Neural crest cell (in vitro differentiated cells): ENCODE measurements around the gene ZBTB33. TPM values are rescaled to one million over a fixed set of nuclear protein-coding genes. Genes with fewer than 3 reads are reported as not detected.

ENCODE experiments used
- DNase-seq: peaks from one replicate; pipeline ENCODE4 v3.0.0; 2021; ENCODE audit warnings: low read depth, mixed read lengths, low spot score
- H3K27ac Mint-ChIP-seq: one replicate; pipeline ENCODE4 v1.8.0; 2021; ENCODE audit warnings: mild to moderate bottlenecking, mixed read lengths; ENCODE audit not compliant: unreplicated experiment
- H3K27me3 Mint-ChIP-seq: 2 replicates; pipeline ENCODE4 v1.8.0; 2021; ENCODE audit warnings: low read depth, mild to moderate bottlenecking, mixed read lengths
- H3K36me3 Mint-ChIP-seq: 2 replicates; pipeline ENCODE4 v1.8.0; 2021; ENCODE audit warnings: low read depth, mild to moderate bottlenecking, mixed read lengths
- H3K4me1 Mint-ChIP-seq: 2 replicates; pipeline ENCODE4 v1.8.0; 2021; ENCODE audit warnings: mixed read lengths
- H3K4me3 Mint-ChIP-seq: one replicate; pipeline ENCODE4 v1.8.0; 2021; ENCODE audit warnings: mild to moderate bottlenecking, mixed read lengths
- H3K9me3 Mint-ChIP-seq: 2 replicates; pipeline ENCODE4 v1.8.0; 2021; ENCODE audit warnings: mixed read lengths
- CTCF ChIP-seq: fragments of 200-600 bp; sonication (generic); conservative IDR thresholded peaks from 2 replicates; pipeline ENCODE4 v1.5.0; 2021; ENCODE audit warnings: antibody characterized with exemption, mild to moderate bottlenecking
- total RNA-seq: library from RNA; stranded (reverse); gene quantifications from 2 replicates; pipeline ENCODE4 v1.2.1, GENCODE V29; 2021

The ZBTB33 gene
- total RNA-seq, 1 donor from 2014 or later: 28.6 TPM

DNA sequence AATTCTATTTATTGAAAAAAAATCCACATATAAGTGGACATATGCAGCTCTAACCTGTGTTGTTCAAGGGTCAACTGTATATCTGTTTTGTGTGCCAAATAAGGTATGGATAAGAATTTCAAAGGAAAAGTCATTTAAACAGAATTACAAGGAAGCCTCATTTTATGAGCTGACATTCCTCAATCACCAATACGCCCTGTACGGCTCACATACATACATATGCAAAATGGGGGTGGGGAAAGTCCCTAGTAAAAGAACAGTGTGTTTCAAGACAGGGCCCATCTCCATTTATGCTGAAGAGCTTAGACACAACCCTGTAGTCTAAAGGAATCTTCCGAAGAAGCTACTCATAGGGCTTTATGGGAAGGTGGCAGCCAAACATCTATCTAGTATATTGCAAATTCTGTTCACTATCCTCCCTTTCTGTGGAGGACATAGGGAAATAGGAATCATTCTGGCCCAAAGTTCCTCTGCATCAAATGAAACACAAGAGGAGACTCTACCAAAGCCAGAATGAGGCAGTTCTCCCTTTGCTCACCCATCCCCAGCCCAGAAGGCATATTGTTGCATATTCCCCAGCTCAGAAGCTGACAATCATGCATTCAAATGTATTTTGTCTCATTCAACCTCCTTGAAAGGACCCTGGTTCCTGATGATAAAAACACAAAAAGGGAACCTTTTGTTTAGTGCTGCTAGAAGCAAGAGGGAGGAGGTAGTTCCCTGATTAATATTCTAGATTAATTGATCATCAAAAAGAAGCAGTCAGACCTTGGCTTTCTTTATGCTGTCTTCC lies 13.7 kb upstream of the ZBTB33 start:
- Mint-ChIP-seq H3K4me1 (no peaks in the 10 kb centered on the region), H3K27me3 (no peaks in the 10 kb centered on the region), H3K27ac (no peak overlapping the region), H3K9me3 (peaks cover 2% of the 10 kb centered on the region), H3K4me3 (no peak overlapping the region), H3K36me3 (peaks cover 3% of the 10 kb centered on the region)
- no peak for DNase-seq
- TF ChIP-seq CTCF: no peak

DNA sequence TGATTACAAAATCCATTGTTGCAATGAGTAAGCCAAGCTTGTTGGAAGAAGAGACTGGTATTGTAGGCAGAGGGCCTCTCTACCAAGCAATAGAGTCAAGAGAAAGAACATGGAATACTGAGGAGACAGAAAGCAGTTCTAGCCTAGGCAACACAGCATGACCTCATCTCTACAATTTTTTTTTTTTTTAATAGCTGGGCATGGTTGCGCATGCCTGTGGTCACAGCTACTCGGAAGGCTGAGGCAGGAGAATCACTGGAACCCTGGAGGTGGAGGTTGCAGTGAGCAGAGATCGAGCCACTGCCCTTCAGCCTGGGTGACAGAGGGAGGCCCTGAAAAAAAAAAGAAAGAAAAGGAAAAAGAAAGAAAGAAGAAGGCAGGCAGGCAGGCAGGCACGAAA lies 11.7 kb upstream of the ZBTB33 start:
- Mint-ChIP-seq H3K27me3 (peaks cover under 1% of the 10 kb centered on the region), H3K36me3 (peaks cover 3% of the 10 kb centered on the region), H3K27ac (no peak overlapping the region), H3K4me3 (no peak overlapping the region), H3K9me3 (no peaks in the 10 kb centered on the region), H3K4me1 (peaks cover 1% of the 10 kb centered on the region)
- TF ChIP-seq CTCF: no peak
- no peak for DNase-seq

DNA sequence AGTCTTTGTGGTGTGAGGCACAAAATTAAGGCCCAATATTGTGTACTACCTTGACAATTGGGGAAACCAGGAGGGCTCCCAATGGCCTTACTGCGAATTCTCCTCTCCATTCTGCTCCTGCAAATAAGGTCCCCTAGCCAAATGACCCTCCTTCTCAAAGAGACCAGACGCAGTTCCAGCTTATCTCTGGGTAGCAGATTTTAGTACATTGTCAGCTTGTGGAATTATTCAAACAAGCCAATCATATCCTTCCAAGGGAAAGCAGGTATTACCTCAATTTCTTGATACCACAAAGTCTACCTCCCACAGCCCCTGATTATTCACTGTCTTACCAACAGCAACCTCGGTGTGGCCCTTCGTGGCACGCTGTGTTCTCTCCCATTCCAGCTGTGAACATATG lies 7.8 kb upstream of the ZBTB33 start:
- H3K4me3 Mint-ChIP-seq: no peak overlapping the region
- no peak for TF ChIP-seq CTCF
- H3K27me3 Mint-ChIP-seq: peaks cover 29% of the 10 kb centered on the region
- no peaks in the 10 kb centered on the region for H3K9me3 Mint-ChIP-seq
- no peaks in the 10 kb centered on the region for H3K36me3 Mint-ChIP-seq
- no peak overlapping the region for H3K27ac Mint-ChIP-seq
- H3K4me1 Mint-ChIP-seq: peaks cover 8% of the 10 kb centered on the region
- DNase-seq: no peak

DNA sequence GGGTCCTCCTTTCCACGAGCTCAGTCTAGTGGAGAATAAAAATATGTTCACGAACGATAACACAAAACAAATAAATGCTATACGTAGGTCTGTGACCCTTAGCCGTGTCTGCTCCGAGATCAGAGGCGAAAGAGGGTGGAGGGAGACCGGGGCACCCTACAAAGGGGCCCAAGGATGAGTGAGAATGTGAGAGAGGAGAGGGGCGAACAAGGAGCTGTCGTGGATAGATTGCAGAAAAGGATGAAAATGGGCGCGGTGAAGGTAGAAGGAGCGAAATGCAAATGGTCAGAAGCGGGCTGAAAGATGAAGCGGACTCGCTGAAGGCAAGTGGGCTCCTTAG lies 6.2 kb upstream of the ZBTB33 start:
- Mint-ChIP-seq H3K9me3 (no peaks in the 10 kb centered on the region), H3K27me3 (peaks cover 44% of the 10 kb centered on the region), H3K27ac (peak overlapping the region; percentile 54)

DNA sequence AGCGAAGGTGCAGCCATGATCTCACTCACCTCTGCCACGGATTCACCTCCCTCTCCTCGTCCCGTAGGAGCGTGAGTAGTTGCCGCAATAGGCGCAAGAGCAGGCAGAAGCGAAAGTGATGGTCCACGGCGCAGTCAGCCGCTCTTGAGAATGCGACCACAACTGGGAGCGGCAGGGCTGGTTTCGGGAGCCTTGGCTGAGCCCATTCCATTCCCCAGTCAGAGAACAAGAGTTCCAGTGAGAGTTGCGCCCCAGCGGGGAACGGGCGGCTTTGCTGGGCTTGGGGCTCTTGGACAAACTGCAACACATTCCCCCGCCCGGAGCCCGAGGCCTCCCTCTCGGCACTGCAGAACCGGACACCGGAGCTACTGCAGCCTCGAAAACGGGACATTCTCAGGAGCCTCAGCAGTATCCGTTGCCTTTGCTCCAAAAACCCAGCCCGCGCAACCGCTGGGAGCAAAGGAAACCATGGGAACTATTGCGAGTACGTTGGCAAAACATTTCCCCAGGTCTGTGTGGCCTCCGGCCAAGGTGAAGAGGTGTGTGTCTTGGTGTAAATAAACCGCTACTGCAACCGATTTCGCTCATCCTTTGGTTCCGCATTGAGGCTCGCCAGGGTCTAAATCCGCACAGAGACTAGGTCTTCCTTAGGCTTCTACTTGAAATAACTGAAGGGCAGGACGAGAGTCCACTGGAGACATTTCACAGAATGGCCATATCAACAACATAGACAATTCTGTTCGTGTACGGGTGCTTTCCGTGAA lies 5.7 kb upstream of the ZBTB33 start:
- H3K27ac Mint-ChIP-seq: no peak overlapping the region
- H3K4me1 Mint-ChIP-seq: peaks cover 8% of the 10 kb centered on the region
- H3K9me3 Mint-ChIP-seq: no peaks in the 10 kb centered on the region

More for the DNA sequence above, 6.2 kb upstream of the ZBTB33 start:
- H3K36me3 Mint-ChIP-seq: no peaks in the 10 kb centered on the region
- DNase-seq: no peak
- no peak for TF ChIP-seq CTCF
- peaks cover 8% of the 10 kb centered on the region for H3K4me1 Mint-ChIP-seq
- H3K4me3 Mint-ChIP-seq: peak overlapping the region; percentile 88

More for the DNA sequence above, 5.7 kb upstream of the ZBTB33 start:
- peak overlapping the region; percentile 88 for H3K4me3 Mint-ChIP-seq
- DNase-seq: peak; percentile 29
- no peaks in the 10 kb centered on the region for H3K36me3 Mint-ChIP-seq
- peaks cover 45% of the 10 kb centered on the region for H3K27me3 Mint-ChIP-seq
- no peak for TF ChIP-seq CTCF
